HepG2 (cell line): ENCODE data around the gene P3H2. TPM values are rescaled to one million over a fixed set of nuclear protein-coding genes. Genes with fewer than 3 reads are reported as not detected.

Experiments used
- ATAC-seq: fragments of 200-7000 bp; cut with Tn5 transposase; 3 replicates; pipeline ENCODE4 v1.9.1; 2020; ENCODE audit warnings: mild to moderate bottlenecking, moderate library complexity
- BruUV-seq: library from RNA; stranded (reverse); fragments of 400-500 nt; replicated peaks from 2 replicates; lab custom pipeline; 2021; lab: Mats Ljungman, UMichigan
- CTCF ChIA-PET: fragments of 300-600 bp; formaldehyde crosslinking; extraction: SDS; loops from one replicate; lab custom pipeline; 2021; ENCODE audit warnings: low total read pairs, inconsistent platforms, low intra/inter-chr PET ratio; lab: Yijun Ruan, JAX
- POLR2A ChIA-PET: fragments of 350-600 bp; sonication (Branson Sonifier 250); formaldehyde crosslinking; loops from one replicate; lab custom pipeline; 2020; ENCODE audit warnings: antibody characterized with exemption, inconsistent platforms; lab: Yijun Ruan, JAX
- DNase-seq: peaks from one replicate; pipeline ENCODE4 v3.0.0-alpha.2; 2015; ENCODE audit warnings: low spot score
- FAIRE-seq: peaks from 3 replicates; lab custom pipeline; 2011; peaks lifted over from hg19 to GRCh38; lab: Jason Lieb, UNC
- H2AFZ ChIP-seq: one replicate; pipeline ENCODE4 v1.6.1; 2011; ENCODE audit warnings: low read length, inconsistent platforms
- H3K27ac ChIP-seq: fragments of 300-600 bp; 3 replicates; pipeline ENCODE4 v1.8.0; 2011; ENCODE audit warnings: mixed run types, mild to moderate bottlenecking, mixed read lengths, low read length, inconsistent platforms; ENCODE audit not compliant: insufficient read depth; ENCODE audit errors: extremely low read length
- H3K27me3 ChIP-seq, 2 experiments: fragments of 200-600 bp in 1 of 2; 2 replicates in 1 of 2; 3 replicates in 1 of 2; pipeline versions ENCODE4 v1.6.0 to v1.8.0; 2011; ENCODE audit warnings: low read length in 2 of 2, mild to moderate bottlenecking in 2 of 2, moderate library complexity in 2 of 2, inconsistent platforms in 1 of 2; ENCODE audit not compliant: insufficient read depth in 2 of 2, control insufficient read depth in 1 of 2
- H3K36me3 ChIP-seq, 2 experiments: fragments of 200-600 bp in 1 of 2; replicated peaks in 1 of 2; 2 replicates in 1 of 2; 3 replicates in 1 of 2; pipeline versions ENCODE4 v1.5.1 to v1.8.0; 2011; ENCODE audit warnings: low read length in 2 of 2, inconsistent platforms in 1 of 2; ENCODE audit not compliant: insufficient read depth in 2 of 2, control insufficient read depth in 1 of 2
- H3K4me1 ChIP-seq: 2 replicates; pipeline ENCODE4 v1.5.1; 2012; ENCODE audit warnings: low read length, inconsistent platforms; ENCODE audit not compliant: insufficient read depth
- H3K4me2 ChIP-seq: 2 replicates; pipeline ENCODE4 v1.6.0; 2011; ENCODE audit warnings: low read depth, low read length, inconsistent platforms
- H3K4me3 ChIP-seq, 3 experiments: fragments of 200-600 bp in 1 of 3; sonication (generic), shearing (Covaris generic) in 1 of 3; replicated peaks in 1 of 3; 2 replicates each; pipeline ENCODE4 v1.5.1; 2011 to 2016; ENCODE audit warnings: low read length in 3 of 3, inconsistent platforms in 2 of 3, low read depth in 2 of 3, mild to moderate bottlenecking in 2 of 3, control low read depth in 1 of 3, mixed read lengths in 1 of 3; ENCODE audit not compliant: insufficient read depth in 1 of 3
- H3K79me2 ChIP-seq: one replicate; pipeline ENCODE4 v1.6.1; 2011; ENCODE audit warnings: low read length, inconsistent platforms; ENCODE audit not compliant: insufficient read depth
- H3K9ac ChIP-seq: 2 replicates; pipeline ENCODE4 v1.6.0; 2011; ENCODE audit warnings: mild to moderate bottlenecking, low read depth, low read length, inconsistent platforms; ENCODE audit not compliant: insufficient read depth
- H3K9me3 ChIP-seq: 2 replicates; pipeline ENCODE4 v1.5.1; 2012; ENCODE audit warnings: mild to moderate bottlenecking, low read length
- H4K20me1 ChIP-seq: 2 replicates; pipeline ENCODE4 v1.6.0; 2011; ENCODE audit warnings: inconsistent platforms, mild to moderate bottlenecking, low read length, moderate library complexity; ENCODE audit not compliant: insufficient read depth
- CREM ChIP-seq, 2 experiments: sonication (generic) in 1 of 2; formaldehyde crosslinking in 1 of 2; IDR thresholded peaks; 2 replicates each; pipeline versions ENCODE4 v1.4.0 to v1.6.1; 2016 to 2020; ENCODE audit warnings: antibody characterized with exemption in 1 of 2, mild to moderate bottlenecking in 1 of 2, missing genetic modification reagents in 1 of 2
- EZH2 ChIP-seq: conservative IDR thresholded peaks from 2 replicates; pipeline ENCODE4 v1.6.1; 2012; ENCODE audit warnings: mild to moderate bottlenecking, low read depth, low read length, moderate library complexity
- FOSL1 ChIP-seq: sonication (generic); formaldehyde crosslinking; IDR thresholded peaks from 2 replicates; pipeline ENCODE4 v1.9.0; 2021; ENCODE audit warnings: missing genetic modification reagents, borderline replicate concordance
- HOXA3 ChIP-seq: sonication (generic); formaldehyde crosslinking; IDR thresholded peaks from 2 replicates; pipeline ENCODE4 v1.5.0; 2020; ENCODE audit warnings: missing genetic modification reagents
- MTA3 ChIP-seq: sonication (generic); formaldehyde crosslinking; IDR thresholded peaks from 2 replicates; pipeline ENCODE4 v1.4.0; 2020; ENCODE audit warnings: missing genetic modification reagents
- MTF1 ChIP-seq: sonication (generic); formaldehyde crosslinking; IDR thresholded peaks from 2 replicates; pipeline ENCODE4 v1.5.0; 2020; ENCODE audit warnings: missing genetic modification reagents
- NR1H2 ChIP-seq: sonication (generic); formaldehyde crosslinking; IDR thresholded peaks from 2 replicates; pipeline ENCODE4 v1.8.1; 2022; ENCODE audit warnings: low read depth, missing genetic modification reagents, borderline replicate concordance
- NR2F1 ChIP-seq, 2 experiments: fragments of 450-650 bp in 1 of 2; formaldehyde crosslinking in 1 of 2; IDR thresholded peaks; 2 replicates each; pipeline versions ENCODE4 v1.5.0 to v1.6.1; 2016 to 2020; ENCODE audit warnings: mild to moderate bottlenecking in 1 of 2, missing compliant biosample characterization in 1 of 2, missing genetic modification reagents in 1 of 2, moderate library complexity in 1 of 2
- PTBP1 ChIP-seq: fragments of 200-400 bp; formaldehyde crosslinking; IDR thresholded peaks from 2 replicates; pipeline ENCODE4 v1.6.1; 2018; ENCODE audit warnings: low read length, low read depth; ENCODE audit not compliant: poor library complexity, severe bottlenecking
- RCOR2 ChIP-seq: IDR thresholded peaks from 2 replicates; pipeline ENCODE4 v1.6.1; 2016; ENCODE audit warnings: missing biosample characterization, missing genetic modification reagents
- RFX5 ChIP-seq: IDR thresholded peaks from 2 replicates; pipeline ENCODE4 v1.6.1; 2011; ENCODE audit warnings: low read depth, low read length, improper control_type of control experiment
- TEAD3 ChIP-seq: optimal IDR thresholded peaks from 2 replicates; pipeline ENCODE3; 2016; ENCODE audit warnings: borderline replicate concordance
- ZBTB38 ChIP-seq: sonication (generic); formaldehyde crosslinking; IDR thresholded peaks from 2 replicates; pipeline ENCODE4 v1.5.1; 2020; ENCODE audit warnings: mild to moderate bottlenecking, missing genetic modification reagents
- ZNF20 ChIP-seq: sonication (generic); formaldehyde crosslinking; IDR thresholded peaks from 2 replicates; pipeline ENCODE4 v1.4.0; 2020; ENCODE audit warnings: mild to moderate bottlenecking, moderate library complexity, missing genetic modification reagents
- ZNF235 ChIP-seq: sonication (generic); formaldehyde crosslinking; IDR thresholded peaks from 2 replicates; pipeline ENCODE4 v1.8.1; 2023; ENCODE audit warnings: mild to moderate bottlenecking, missing genetic modification reagents, borderline replicate concordance
- ZNF33B ChIP-seq: sonication (generic); formaldehyde crosslinking; IDR thresholded peaks from 2 replicates; pipeline ENCODE4 v1.5.1; 2020; ENCODE audit warnings: mild to moderate bottlenecking, missing genetic modification reagents
- ZNF547 ChIP-seq: sonication (generic); formaldehyde crosslinking; IDR thresholded peaks from 2 replicates; pipeline ENCODE4 v1.5.1; 2020; ENCODE audit warnings: mild to moderate bottlenecking, missing genetic modification reagents
- ZNF782 ChIP-seq: sonication (generic); formaldehyde crosslinking; IDR thresholded peaks from 2 replicates; pipeline ENCODE4 v1.4.0; 2020; ENCODE audit warnings: missing genetic modification reagents, mild to moderate bottlenecking, borderline replicate concordance
- ZNF792 ChIP-seq: IDR thresholded peaks from 2 replicates; pipeline ENCODE4 v1.6.1; 2016
- WGBS: methylation state at CpG from one replicate; pipeline ENCODE4 v1.1.6; 2017; ENCODE audit warnings: low lambda C conversion rate; 5-methylcytosine and 5-hydroxymethylcytosine counted together
- in situ Hi-C: cut with HindIII; loops from 2 replicates; pipeline ENCODE4 v1.10.0; 2017; ENCODE audit warnings: low pct_unique_long_range_greater_than_20kb; ENCODE audit not compliant: extremely low pct_ligation_motif_present
- intact Hi-C: fragments of 100-400 bp; cut with micrococcal nuclease; formaldehyde crosslinking; loops from one replicate; pipeline ENCODE4 v1.10.0; 2022; ENCODE audit not compliant: unreplicated experiment
- polyA plus RNA-seq, 8 experiments: library from polyadenylated mRNA; depleted of rRNA in 3 of 8; stranded (reverse) in 7 of 8; unstranded in 1 of 8; fragments of >200 nt; fragmentation: Illumina TruSeq in 4 of 8; extraction: Trizol in 4 of 8; gene quantifications; 2 replicates each; pipeline versions ENCODE4 v1.2.1 to v1.2.3, GENCODE V29; 2011 to 2016; ENCODE audit warnings: low read depth in 4 of 8, missing spikeins in 1 of 8, mixed read lengths in 1 of 8; ENCODE audit not compliant: insufficient read depth in 1 of 8
- total RNA-seq, 5 experiments: library from RNA; depleted of rRNA; stranded (reverse); fragments of >200 nt; fragmentation: Illumina TruSeq; extraction: Trizol; gene quantifications; 2 replicates each; pipeline ENCODE4 v1.2.3, GENCODE V29; 2016; ENCODE audit warnings: low read depth in 1 of 5
- TF ChIP-seq, protein P1 (sequence below): IDR thresholded peaks from 2 replicates; pipeline ENCODE4 v1.6.1; 2018; ENCODE audit warnings: missing genetic modification reagents, mild to moderate bottlenecking, missing compliant biosample characterization
- TF ChIP-seq, protein P2 (sequence below): sonication (generic); formaldehyde crosslinking; IDR thresholded peaks from 2 replicates; pipeline ENCODE4 v1.9.0; 2021; ENCODE audit warnings: missing genetic modification reagents, mild to moderate bottlenecking, borderline replicate concordance
- TF ChIP-seq, protein P3 (sequence below): sonication (generic); formaldehyde crosslinking; IDR thresholded peaks from 2 replicates; pipeline ENCODE4 v1.8.1; 2023; ENCODE audit warnings: mild to moderate bottlenecking, moderate library complexity, missing genetic modification reagents

P3H2 gene
- total and polyA plus RNA-seq, 2 of the 13 experiments (the other 11 are each of a cell fraction or from before 2014, with no cell fraction given): not detected

DNA sequence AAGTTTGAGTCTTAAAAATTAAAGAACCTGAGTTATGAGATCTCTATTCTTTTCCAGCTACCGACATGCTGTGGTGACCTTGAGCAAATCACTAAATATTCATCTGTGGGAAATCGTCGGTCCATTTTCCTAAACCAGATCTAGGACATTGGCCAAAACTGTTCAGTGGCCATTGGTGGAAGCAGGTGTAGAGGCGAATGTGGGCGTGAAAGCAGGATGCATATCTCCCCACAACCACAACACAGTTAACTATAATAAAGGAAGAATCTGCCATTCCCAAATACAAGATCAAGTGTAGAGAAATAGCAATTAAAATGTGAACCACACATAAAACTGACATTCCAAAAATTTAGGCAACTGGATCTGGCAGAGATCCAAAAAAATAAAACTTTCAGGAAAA, 129.9 kb downstream of the P3H2 start (continued):
- no peak for TF ChIP-seq EZH2
- no peak for TF ChIP-seq NR1H2
- TF ChIP-seq ZBTB38 (CRISPR knock-in tag): no peak
- TF ChIP-seq FOSL1 (CRISPR knock-in tag): no peak
- TF ChIP-seq ZNF33B (CRISPR knock-in tag): no peak

DNA sequence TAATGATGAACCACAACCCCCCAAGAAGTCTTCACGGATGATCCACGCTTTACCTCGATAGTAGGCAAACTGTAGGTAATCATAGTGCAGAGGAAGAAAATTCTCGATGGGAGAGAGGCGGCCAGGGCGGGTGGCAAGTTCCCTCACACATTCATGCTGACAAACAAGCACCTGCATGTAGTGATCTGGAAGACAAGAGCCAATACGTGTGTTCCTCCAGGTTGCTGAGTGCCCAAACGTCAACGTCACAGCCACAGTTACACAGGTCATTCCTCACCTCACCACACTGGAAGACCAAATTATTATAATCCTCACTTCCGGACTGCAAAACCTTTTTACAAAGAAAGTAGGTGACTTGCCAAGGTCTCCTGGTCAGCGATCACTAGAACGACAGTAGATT, 131.8 kb downstream of the P3H2 start:
- Histone ChIP-seq H3K27ac (no peak overlapping the region), H3K9ac (no peak overlapping the region), H3K79me2 (no peaks in the 10 kb centered on the region), H3K4me2 (no peak overlapping the region)
- in situ Hi-C loops (no loop called here), intact Hi-C loops (no loop called here)
- ATAC-seq: no peak
- BruUV-seq: no TSS peak
- FAIRE-seq: no peak
- DNase-seq: no peak
- 38% methylated on average over 12 of the region's 12 CpGs for WGBS
- TF ChIP-seq MTF1 (CRISPR knock-in tag) (no peak), ZNF792 (no peak), PTBP1 (no peak), ZNF20 (CRISPR knock-in tag) (no peak), NR2F1 (CRISPR knock-in tag; IDR thresholded peaks at IDR 0.05) (no peak), RCOR2 (CRISPR knock-in tag) (no peak), ZNF235 (CRISPR knock-in tag) (no peak), ZNF782 (no peak), ZNF547 (CRISPR knock-in tag) (no peak), RFX5 (no peak), TEAD3 (CRISPR knock-in tag) (no peak), CREM (IDR thresholded peaks at IDR 0.05) (no peak), CREM (CRISPR knock-in tag; IDR thresholded peaks at IDR 0.05) (no peak), HOXA3 (CRISPR knock-in tag) (no peak), MTA3 (CRISPR knock-in tag) (no peak)
- TF ChIP-seq, protein P1, sequence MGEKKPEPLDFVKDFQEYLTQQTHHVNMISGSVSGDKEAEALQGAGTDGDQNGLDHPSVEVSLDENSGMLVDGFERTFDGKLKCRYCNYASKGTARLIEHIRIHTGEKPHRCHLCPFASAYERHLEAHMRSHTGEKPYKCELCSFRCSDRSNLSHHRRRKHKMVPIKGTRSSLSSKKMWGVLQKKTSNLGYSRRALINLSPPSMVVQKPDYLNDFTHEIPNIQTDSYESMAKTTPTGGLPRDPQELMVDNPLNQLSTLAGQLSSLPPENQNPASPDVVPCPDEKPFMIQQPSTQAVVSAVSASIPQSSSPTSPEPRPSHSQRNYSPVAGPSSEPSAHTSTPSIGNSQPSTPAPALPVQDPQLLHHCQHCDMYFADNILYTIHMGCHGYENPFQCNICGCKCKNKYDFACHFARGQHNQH (CRISPR knock-in tag): no peak
- TF ChIP-seq, protein P2, sequence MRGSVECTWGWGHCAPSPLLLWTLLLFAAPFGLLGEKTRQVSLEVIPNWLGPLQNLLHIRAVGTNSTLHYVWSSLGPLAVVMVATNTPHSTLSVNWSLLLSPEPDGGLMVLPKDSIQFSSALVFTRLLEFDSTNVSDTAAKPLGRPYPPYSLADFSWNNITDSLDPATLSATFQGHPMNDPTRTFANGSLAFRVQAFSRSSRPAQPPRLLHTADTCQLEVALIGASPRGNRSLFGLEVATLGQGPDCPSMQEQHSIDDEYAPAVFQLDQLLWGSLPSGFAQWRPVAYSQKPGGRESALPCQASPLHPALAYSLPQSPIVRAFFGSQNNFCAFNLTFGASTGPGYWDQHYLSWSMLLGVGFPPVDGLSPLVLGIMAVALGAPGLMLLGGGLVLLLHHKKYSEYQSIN (CRISPR knock-in tag): no peak
- TF ChIP-seq, protein P3, sequence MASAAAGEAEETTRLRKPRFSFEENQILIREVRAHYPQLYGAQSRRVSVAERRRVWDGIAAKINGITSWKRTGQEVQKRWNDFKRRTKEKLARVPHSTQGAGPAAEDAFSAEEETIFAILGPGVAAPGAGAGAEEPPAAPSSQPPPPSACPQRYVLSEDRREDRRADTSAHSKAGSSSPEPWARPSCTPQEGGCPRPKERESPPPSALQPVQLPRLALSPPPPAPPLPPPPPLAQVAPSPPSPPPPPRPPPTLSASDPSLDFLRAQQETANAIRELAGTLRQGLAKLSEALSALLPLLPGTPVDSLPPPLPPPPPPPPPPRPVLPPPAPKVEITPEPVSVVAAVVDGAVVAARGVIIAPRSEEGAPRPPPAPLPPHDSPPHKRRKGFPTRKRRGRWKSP (CRISPR knock-in tag): no peak
- TF ChIP-seq, all 625 proteins: peak for 0
- no peaks in the 10 kb centered on the region for H3K9me3 ChIP-seq
- H4K20me1 ChIP-seq: no peaks in the 10 kb centered on the region
- POLR2A ChIA-PET: no interaction called here
- CTCF ChIA-PET: no interaction called here
- H2AFZ ChIP-seq: no peak overlapping the region
- no peaks in the 10 kb centered on the region for H3K36me3 ChIP-seq
- no peaks in the 10 kb centered on the region for H3K4me1 ChIP-seq
- no peaks in the 10 kb centered on the region for H3K27me3 ChIP-seq
- no peak overlapping the region for H3K4me3 ChIP-seq
